Endodermal cell (in vitro differentiated cells): Measurements from ENCODE around the gene HS6ST2. TPM values are rescaled to one million over a fixed set of nuclear protein-coding genes. Genes with fewer than 3 reads are reported as not detected.
A peak's percentile ranks its signal among the peaks of the same experiment; 100 is the strongest.

Experiments used
- DNase-seq: peaks from one replicate; pipeline ENCODE4 v3.0.0-alpha.2; 2017
- H3K27ac ChIP-seq: 2 replicates; pipeline ENCODE4 v1.5.1; 2013; ENCODE audit warnings: mild to moderate bottlenecking, low read depth, low read length, moderate library complexity
- H3K27me3 ChIP-seq: 2 replicates; pipeline ENCODE4 v1.6.1; 2013; ENCODE audit warnings: mild to moderate bottlenecking, low read length, moderate library complexity; ENCODE audit not compliant: insufficient read depth, control insufficient read depth, poor library complexity, severe bottlenecking
- H3K36me3 ChIP-seq: 2 replicates; pipeline ENCODE4 v1.7.0; 2013; ENCODE audit warnings: mild to moderate bottlenecking, low read length, moderate library complexity; ENCODE audit not compliant: control insufficient read depth, insufficient read depth
- H3K4me1 ChIP-seq: one replicate; pipeline ENCODE4 v1.7.0; 2013; ENCODE audit warnings: low read length; ENCODE audit not compliant: control insufficient read depth, insufficient read depth
- H3K4me3 ChIP-seq: 2 replicates; pipeline ENCODE4 v1.5.1; 2013; ENCODE audit warnings: mild to moderate bottlenecking, low read length, moderate library complexity
- H3K9ac ChIP-seq: 2 replicates; pipeline ENCODE4 v1.6.1; 2013; ENCODE audit warnings: mild to moderate bottlenecking, low read length, moderate library complexity; ENCODE audit not compliant: poor library complexity, severe bottlenecking; ENCODE audit errors: extremely low read depth
- H3K9me3 ChIP-seq: 2 replicates; pipeline ENCODE4 v1.6.1; 2013; ENCODE audit warnings: mild to moderate bottlenecking, low read length, moderate library complexity; ENCODE audit not compliant: control insufficient read depth
- H3K27ac Mint-ChIP-seq: 2 replicates; pipeline ENCODE4 v1.8.0; 2020; ENCODE audit warnings: mixed read lengths
- H3K27me3 Mint-ChIP-seq: 2 replicates; pipeline ENCODE4 v1.8.0; 2021; ENCODE audit warnings: mild to moderate bottlenecking, mixed read lengths; ENCODE audit not compliant: insufficient read depth
- H3K36me3 Mint-ChIP-seq: 2 replicates; pipeline ENCODE4 v1.8.0; 2020; ENCODE audit warnings: low read depth, mixed read lengths
- H3K4me1 Mint-ChIP-seq: 2 replicates; pipeline ENCODE4 v1.8.0; 2020; ENCODE audit warnings: mixed read lengths
- H3K4me3 Mint-ChIP-seq: 2 replicates; pipeline ENCODE4 v1.8.0; 2020; ENCODE audit warnings: mild to moderate bottlenecking, moderate library complexity, mixed read lengths
- H3K9me3 Mint-ChIP-seq: 2 replicates; pipeline ENCODE4 v1.8.0; 2020; ENCODE audit warnings: mild to moderate bottlenecking, mixed read lengths
- WGBS, 2 experiments: methylation state at CpG; one replicate each; pipeline versions ENCODE4 v1.1.5 to v1.1.7; 2013; ENCODE audit warnings: missing lambda C conversion rate in 2 of 2, mixed read lengths in 1 of 2; ENCODE audit not compliant: insufficient coverage in 1 of 2, insufficient read length in 1 of 2; 5-methylcytosine and 5-hydroxymethylcytosine counted together
- total RNA-seq, 2 donors: library from RNA; stranded (reverse); fragmentation: NEBNext Ultra II Directional in 1 of 2; extraction: Animal tissue kit (Norgen Biotek cat#: 25700) in 1 of 2; gene quantifications; 2 replicates in 1 of 2; 3 replicates in 1 of 2; pipeline ENCODE4 v1.2.1, GENCODE V29; 2021
- TF ChIP-seq, protein P1 (sequence below): fragments of 200-600 bp; sonication (generic); conservative IDR thresholded peaks from 2 replicates; pipeline ENCODE4 v1.5.0; 2021; ENCODE audit warnings: antibody characterized with exemption, mild to moderate bottlenecking

The HS6ST2 gene
- total RNA-seq, 2 donors from 2014 or later = 4.1 to 19.4 TPM

DNA sequence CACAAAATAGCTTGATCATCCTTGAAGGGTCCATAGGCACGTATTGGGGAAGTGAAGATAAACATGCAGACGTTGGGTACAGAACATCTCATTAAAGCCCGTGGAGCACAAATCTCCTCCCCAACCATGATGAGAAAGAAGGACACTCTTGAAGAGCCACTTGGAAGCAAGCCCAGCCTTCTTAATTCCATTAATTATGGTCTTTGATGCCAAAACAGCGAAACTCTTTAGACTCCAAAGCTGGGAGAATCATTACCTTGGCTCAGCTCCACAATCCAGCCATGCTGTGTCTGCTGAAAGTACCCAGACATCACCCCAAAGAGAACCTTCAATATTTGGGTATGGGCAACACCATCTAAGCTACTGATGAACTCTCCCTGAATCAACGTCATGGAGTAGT lies 300.6 kb downstream of the HS6ST2 start:
- no peaks in the 10 kb centered on the region for H3K9me3 ChIP-seq
- Mint-ChIP-seq H3K4me1 (peaks cover 23% of the 10 kb centered on the region), H3K9me3 (no peaks in the 10 kb centered on the region), H3K27ac (no peak overlapping the region), H3K27me3 (peaks cover 30% of the 10 kb centered on the region), H3K36me3 (no peaks in the 10 kb centered on the region), H3K4me3 (no peak overlapping the region)
- TF ChIP-seq, protein P1, sequence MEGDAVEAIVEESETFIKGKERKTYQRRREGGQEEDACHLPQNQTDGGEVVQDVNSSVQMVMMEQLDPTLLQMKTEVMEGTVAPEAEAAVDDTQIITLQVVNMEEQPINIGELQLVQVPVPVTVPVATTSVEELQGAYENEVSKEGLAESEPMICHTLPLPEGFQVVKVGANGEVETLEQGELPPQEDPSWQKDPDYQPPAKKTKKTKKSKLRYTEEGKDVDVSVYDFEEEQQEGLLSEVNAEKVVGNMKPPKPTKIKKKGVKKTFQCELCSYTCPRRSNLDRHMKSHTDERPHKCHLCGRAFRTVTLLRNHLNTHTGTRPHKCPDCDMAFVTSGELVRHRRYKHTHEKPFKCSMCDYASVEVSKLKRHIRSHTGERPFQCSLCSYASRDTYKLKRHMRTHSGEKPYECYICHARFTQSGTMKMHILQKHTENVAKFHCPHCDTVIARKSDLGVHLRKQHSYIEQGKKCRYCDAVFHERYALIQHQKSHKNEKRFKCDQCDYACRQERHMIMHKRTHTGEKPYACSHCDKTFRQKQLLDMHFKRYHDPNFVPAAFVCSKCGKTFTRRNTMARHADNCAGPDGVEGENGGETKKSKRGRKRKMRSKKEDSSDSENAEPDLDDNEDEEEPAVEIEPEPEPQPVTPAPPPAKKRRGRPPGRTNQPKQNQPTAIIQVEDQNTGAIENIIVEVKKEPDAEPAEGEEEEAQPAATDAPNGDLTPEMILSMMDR = no peak
- no peak overlapping the region for H3K27ac ChIP-seq
- DNase-seq = no peak
- no peaks in the 10 kb centered on the region for H3K27me3 ChIP-seq
- 80 to 94% methylated on average over 1 to 5 of the region's 5 CpGs for WGBS, 2 experiments
- H3K4me1 ChIP-seq = no peaks in the 10 kb centered on the region
- H3K36me3 ChIP-seq = no peaks in the 10 kb centered on the region
- no peak overlapping the region for H3K9ac ChIP-seq
- H3K4me3 ChIP-seq = no peak overlapping the region

DNA sequence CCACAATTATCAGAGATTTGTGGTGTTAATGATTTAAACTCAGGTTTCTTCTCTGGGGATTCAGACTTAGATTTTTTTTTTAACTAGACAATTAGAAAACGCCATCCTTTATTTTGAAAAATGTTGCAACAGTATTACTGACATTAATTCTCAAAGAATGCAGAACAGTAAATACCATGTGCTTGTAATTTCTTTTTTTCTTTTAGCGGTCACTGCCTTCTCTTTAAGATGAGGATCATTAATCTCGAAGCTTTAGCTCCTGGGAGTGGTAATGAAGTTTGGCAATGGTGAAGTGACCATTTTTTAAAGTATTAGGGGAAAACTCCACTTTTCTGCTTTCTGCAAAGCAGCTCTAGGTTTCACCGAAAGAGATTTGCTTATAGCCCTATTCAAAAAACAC lies 305.6 kb downstream of the HS6ST2 start:
- Mint-ChIP-seq H3K4me3 (no peak overlapping the region), H3K4me1 (peaks cover 41% of the 10 kb centered on the region), H3K27ac (no peak overlapping the region), H3K9me3 (no peaks in the 10 kb centered on the region), H3K27me3 (peaks cover 5% of the 10 kb centered on the region), H3K36me3 (no peaks in the 10 kb centered on the region)
- TF ChIP-seq, protein P1 = no peak
- Histone ChIP-seq H3K4me3 (peak overlapping the region; percentile 23), H3K36me3 (no peaks in the 10 kb centered on the region), H3K27ac (no peak overlapping the region), H3K27me3 (no peaks in the 10 kb centered on the region), H3K9ac (no peak overlapping the region), H3K9me3 (no peaks in the 10 kb centered on the region), H3K4me1 (no peaks in the 10 kb centered on the region)
- 82% methylated on average over 3 of the region's 4 CpGs; no CpG with 5 or more reads in 1 of the 2 experiments for WGBS, 2 experiments
- DNase-seq = no peak

GRCh38 chrX:132651421-132652086 lies 306.9 kb downstream of the HS6ST2 start:
- Mint-ChIP-seq H3K27me3 (peaks cover 6% of the 10 kb centered on the region), H3K9me3 (peaks cover 7% of the 10 kb centered on the region), H3K4me3 (no peak overlapping the region), H3K27ac (peak overlapping the region; percentile 56), H3K36me3 (peaks cover under 1% of the 10 kb centered on the region), H3K4me1 (peaks cover 41% of the 10 kb centered on the region)
- TF ChIP-seq, protein P1 = peak; percentile 72
- H3K36me3 ChIP-seq = no peaks in the 10 kb centered on the region
- H3K27me3 ChIP-seq = no peaks in the 10 kb centered on the region
- WGBS, 2 experiments = 49% methylated on average over 2 of the region's 2 CpGs; no CpG with 5 or more reads in 1 of the 2 experiments
- DNase-seq = peak; percentile 51
- H3K4me3 ChIP-seq = no peak overlapping the region
- H3K4me1 ChIP-seq = no peaks in the 10 kb centered on the region
- H3K27ac ChIP-seq = no peak overlapping the region
- no peak overlapping the region for H3K9ac ChIP-seq
- H3K9me3 ChIP-seq = no peaks in the 10 kb centered on the region
